Skeletal muscle satellite cell (primary cell): ENCODE measurements around the gene KARS1.

Source experiments
- H3K27me3 ChIP-seq: 2 replicates; pipeline ENCODE4 v1.7.0; 2013; ENCODE audit warnings: low read length; ENCODE audit not compliant: control insufficient read depth, insufficient read depth
- H3K36me3 ChIP-seq: 2 replicates; pipeline ENCODE4 v1.7.0; 2013; ENCODE audit warnings: mild to moderate bottlenecking, control low read depth, low read length; ENCODE audit not compliant: insufficient read depth
- H3K4me1 ChIP-seq: 2 replicates; pipeline ENCODE4 v1.7.0; 2013; ENCODE audit warnings: low read length; ENCODE audit not compliant: control insufficient read depth, insufficient read depth
- H3K4me2 ChIP-seq: 2 replicates; pipeline ENCODE4 v1.7.0; 2013; ENCODE audit warnings: mild to moderate bottlenecking, low read length
- H3K4me3 ChIP-seq: 2 replicates; pipeline ENCODE4 v1.7.0; 2013; ENCODE audit warnings: low read length
- H3K9ac ChIP-seq: 2 replicates; pipeline ENCODE4 v1.7.0; 2013; ENCODE audit warnings: mild to moderate bottlenecking, low read depth, low read length, moderate library complexity
- H3K9me3 ChIP-seq: replicated peaks from 2 replicates; pipeline ENCODE4 v1.7.0; 2013; ENCODE audit warnings: mild to moderate bottlenecking, control low read depth, low read length

Gene KARS1

GRCh38 chr16:75624921-75625334, 22.5 kb downstream of the KARS1 start:
- Histone ChIP-seq H3K36me3 (peaks cover 46% of the 10 kb centered on the region), H3K4me1 (peaks cover 14% of the 10 kb centered on the region), H3K9ac (no peak overlapping the region), H3K9me3 (no peaks in the 10 kb centered on the region), H3K4me3 (no peak overlapping the region), H3K27me3 (no peaks in the 10 kb centered on the region), H3K4me2 (no peak overlapping the region)

DNA sequence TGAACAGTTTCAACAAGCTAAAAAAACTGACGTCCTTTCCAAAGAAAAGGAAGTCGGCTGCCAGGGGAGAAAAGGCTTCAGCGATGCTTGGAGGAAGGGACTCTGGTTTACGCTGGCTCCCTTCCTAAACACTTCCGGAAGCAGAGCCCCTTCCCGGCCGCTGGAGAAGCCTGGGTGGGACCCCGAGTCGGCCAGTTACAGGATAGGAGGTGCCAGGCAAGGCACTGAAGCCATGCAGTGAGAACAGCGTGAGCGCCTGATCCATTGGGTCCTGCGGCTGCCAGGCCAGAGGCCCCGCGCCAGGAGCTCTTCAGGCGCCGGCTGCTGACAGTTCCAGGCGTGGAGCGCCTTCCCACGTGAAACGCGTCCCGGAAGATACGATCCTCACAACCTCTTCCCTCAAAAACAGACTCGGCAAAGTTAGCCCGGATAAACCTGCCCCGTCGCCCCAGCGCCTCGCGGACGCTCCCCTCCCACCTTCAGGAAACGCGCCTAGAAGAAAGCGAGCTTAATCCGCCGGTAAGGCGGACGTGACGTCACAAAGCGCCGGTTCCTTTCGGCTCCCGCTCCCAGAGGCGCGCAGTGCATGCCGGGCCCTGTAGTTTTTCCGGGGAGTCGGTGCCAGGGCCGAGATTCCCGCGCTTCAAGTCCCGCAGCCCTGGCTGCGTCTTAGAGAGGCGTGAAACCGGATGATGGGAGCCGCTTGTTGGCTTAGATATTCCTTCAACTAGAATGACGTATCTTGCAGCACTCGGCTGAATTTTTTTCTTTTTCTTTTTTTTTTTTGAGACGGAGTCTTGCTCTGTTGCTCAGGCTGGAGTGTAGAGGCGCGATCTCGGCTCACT, 24.5 kb downstream of the KARS1 start, which contains the start of gene ADAT1:
TSS of gene ADAT1 (minus strand) at position 521 of the 845 bp plus-strand sequence. CDS start 2,482 bp downstream, outside the sequence.
- Histone ChIP-seq H3K4me2 (peak within 1 kb of the TSS; percentile 97), H3K9me3 (no peaks in the 10 kb centered on the region), H3K9ac (peak within 1 kb of the TSS; percentile 89), H3K4me3 (peak within 1 kb of the TSS; percentile 80), H3K4me1 (peaks cover 14% of the 10 kb centered on the region), H3K36me3 (peaks cover 40% of the 10 kb centered on the region), H3K27me3 (no peaks in the 10 kb centered on the region)

- peak overlapping the region; percentile 55 for H3K4me2 ChIP-seq
- H3K27me3 ChIP-seq, result no peaks in the 10 kb centered on the region
- peaks cover 39% of the 10 kb centered on the region for H3K36me3 ChIP-seq
- H3K9ac ChIP-seq, result no peak overlapping the region
- no peaks in the 10 kb centered on the region for H3K9me3 ChIP-seq
- H3K4me3 ChIP-seq, result no peak overlapping the region
- peaks cover 14% of the 10 kb centered on the region for H3K4me1 ChIP-seq
Observed at GRCh38 chr16:75621170-75621477, 26.3 kb downstream of the KARS1 start.

- Histone ChIP-seq H3K9ac (no peak overlapping the region), H3K27me3 (no peaks in the 10 kb centered on the region), H3K9me3 (no peaks in the 10 kb centered on the region), H3K4me2 (peak overlapping the region; percentile 55), H3K4me3 (no peak overlapping the region), H3K4me1 (peaks cover 14% of the 10 kb centered on the region), H3K36me3 (peaks cover 39% of the 10 kb centered on the region)
Observed at GRCh38 chr16:75620326-75621169, 26.9 kb downstream of the KARS1 start.

GRCh38 chr16:75618780-75619179, 28.7 kb downstream of the KARS1 start:
- Histone ChIP-seq H3K9ac (no peak overlapping the region), H3K4me2 (no peak overlapping the region), H3K4me1 (peaks cover 22% of the 10 kb centered on the region), H3K27me3 (no peaks in the 10 kb centered on the region), H3K9me3 (no peaks in the 10 kb centered on the region), H3K4me3 (no peak overlapping the region), H3K36me3 (peaks cover 49% of the 10 kb centered on the region)

DNA sequence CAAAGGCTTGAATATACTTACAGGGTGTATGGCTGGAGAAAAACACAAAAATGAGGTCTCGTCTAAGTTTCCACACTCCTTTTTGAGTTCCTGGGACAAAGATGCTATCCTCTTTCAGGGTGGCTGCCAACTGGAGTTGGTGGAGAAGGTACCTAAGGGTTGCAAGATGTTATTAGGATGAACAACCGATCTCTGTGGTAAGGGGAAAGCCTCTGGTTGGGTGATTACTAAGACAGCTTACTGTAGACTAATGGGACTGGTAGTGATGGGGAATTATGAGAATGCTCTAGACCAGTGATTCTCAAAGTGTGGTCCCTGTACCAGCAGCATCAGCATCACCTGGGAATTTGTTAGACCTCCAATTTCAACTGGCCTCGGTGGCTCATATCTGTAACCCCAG, 30.3 kb downstream of the KARS1 start:
- Histone ChIP-seq H3K9me3 (no peaks in the 10 kb centered on the region), H3K27me3 (no peaks in the 10 kb centered on the region), H3K9ac (no peak overlapping the region), H3K36me3 (peaks cover 62% of the 10 kb centered on the region), H3K4me1 (peaks cover 19% of the 10 kb centered on the region), H3K4me2 (no peak overlapping the region), H3K4me3 (no peak overlapping the region)

DNA sequence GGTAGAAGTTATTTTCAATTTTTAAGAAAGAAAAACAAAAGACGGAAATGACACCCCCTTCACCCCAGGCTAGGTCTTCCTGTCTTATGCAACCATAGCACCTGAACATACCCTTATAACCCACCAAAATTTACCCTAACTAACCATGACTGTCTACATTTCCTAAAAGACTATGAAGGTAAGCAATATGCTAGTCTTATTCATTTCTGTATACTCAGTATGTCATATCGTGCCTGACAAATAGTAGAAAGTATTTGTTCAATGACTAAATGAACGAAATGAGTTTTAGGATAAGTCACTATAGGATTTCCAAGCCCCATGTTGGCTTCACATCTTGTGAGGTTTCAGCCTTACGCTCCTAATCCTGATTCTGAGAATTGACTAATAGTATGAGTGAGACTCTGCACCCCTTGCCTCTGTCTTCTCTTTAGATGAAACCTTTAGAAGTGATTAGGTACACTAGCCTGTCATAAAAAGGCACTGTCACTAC, 30.9 kb downstream of the KARS1 start:
- peaks cover 64% of the 10 kb centered on the region for H3K36me3 ChIP-seq

DNA sequence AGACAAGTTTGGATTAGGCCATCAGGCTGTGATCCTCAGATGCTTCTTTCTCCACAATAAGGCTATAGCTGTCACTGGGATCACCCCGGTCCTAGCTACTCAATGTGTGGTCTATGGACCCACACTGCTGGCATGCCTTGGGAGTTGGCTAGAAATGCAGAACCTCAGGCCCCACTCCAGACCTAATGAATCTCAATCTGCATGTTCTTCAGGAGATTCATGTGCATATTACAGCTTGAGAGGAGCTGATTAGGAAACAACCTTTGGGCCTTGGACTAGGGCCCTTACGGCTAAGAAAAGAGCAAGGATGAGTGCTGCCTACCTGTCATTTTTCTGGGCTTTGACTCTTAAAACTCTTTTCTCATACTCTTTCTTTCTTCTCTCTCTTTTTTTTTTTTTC, 31.8 kb downstream of the KARS1 start:
- no peaks in the 10 kb centered on the region for H3K9me3 ChIP-seq
- H3K4me3 ChIP-seq, result no peak overlapping the region
- no peak overlapping the region for H3K9ac ChIP-seq
- no peaks in the 10 kb centered on the region for H3K27me3 ChIP-seq
- peaks cover 11% of the 10 kb centered on the region for H3K4me1 ChIP-seq
- peaks cover 70% of the 10 kb centered on the region for H3K36me3 ChIP-seq
- no peak overlapping the region for H3K4me2 ChIP-seq

More for the DNA sequence above, 30.9 kb downstream of the KARS1 start:
- H3K9ac ChIP-seq, result no peak overlapping the region
- H3K9me3 ChIP-seq, result no peaks in the 10 kb centered on the region
- H3K27me3 ChIP-seq, result no peaks in the 10 kb centered on the region
- no peak overlapping the region for H3K4me2 ChIP-seq
- H3K4me3 ChIP-seq, result no peak overlapping the region
- H3K4me1 ChIP-seq, result peaks cover 14% of the 10 kb centered on the region

DNA sequence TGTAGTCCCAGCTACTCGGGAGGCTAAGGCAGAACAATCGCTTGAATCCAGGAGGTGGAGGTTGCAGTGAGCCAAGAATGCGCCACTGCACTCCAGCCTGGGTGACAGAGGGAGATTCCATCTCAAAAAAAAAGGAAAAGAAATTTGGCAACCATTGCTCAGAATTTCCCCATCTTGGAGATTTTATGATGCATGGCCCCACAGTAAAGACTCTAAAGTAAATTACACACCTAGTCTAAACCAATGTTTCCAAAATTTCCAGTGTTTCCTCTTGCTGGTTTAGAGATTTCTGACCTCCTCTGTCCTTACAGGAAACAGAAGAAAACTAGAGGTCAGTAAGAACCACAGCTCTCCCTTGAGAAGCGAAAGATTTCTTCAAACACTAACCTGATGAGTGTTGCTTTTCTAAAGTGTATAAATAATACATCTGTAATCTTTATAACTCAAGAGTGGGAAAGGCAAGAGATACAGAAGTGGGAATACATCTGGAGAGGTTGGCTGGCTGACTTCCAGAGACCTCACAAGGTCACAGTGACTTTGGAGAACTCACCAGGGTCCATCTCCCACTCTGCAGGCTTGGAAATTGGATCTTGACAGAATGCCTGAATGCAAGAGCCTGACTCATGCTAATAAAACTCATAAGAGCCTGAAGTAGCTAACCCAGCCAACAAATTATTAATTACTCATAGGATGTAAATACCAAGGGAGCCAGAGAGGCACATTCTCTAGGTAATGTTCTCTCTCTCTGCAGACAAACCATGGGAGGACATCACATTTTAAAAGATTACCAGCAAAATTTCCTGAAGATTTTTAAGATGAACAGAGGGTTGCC, 33.2 kb downstream of the KARS1 start:
- H3K27me3 ChIP-seq, result no peaks in the 10 kb centered on the region
- peak overlapping the region; percentile 6 for H3K4me2 ChIP-seq
- H3K9me3 ChIP-seq, result no peaks in the 10 kb centered on the region
- peaks cover 11% of the 10 kb centered on the region for H3K4me1 ChIP-seq
- peaks cover 69% of the 10 kb centered on the region for H3K36me3 ChIP-seq
- H3K9ac ChIP-seq, result no peak overlapping the region
- no peak overlapping the region for H3K4me3 ChIP-seq

DNA sequence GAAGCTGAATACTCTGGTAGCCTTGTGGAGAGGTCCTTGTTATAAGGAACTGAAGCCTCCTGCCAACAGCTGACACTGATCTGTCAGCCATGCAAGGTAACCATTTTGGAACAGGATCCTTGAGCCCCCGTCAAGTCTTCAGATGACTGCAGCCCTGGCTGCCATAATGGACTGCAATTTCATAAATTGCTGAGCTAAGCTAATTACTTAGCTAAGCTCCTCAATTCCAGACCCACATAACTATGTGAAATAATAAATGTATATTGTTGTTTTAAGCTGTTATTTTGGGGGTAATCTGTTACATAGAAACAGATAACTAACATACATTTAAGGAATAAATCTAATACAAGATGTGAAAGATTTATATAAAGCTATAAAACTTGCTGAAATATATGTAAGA, 41.0 kb downstream of the KARS1 start:
- H3K36me3 ChIP-seq, result peaks cover 59% of the 10 kb centered on the region
- no peak overlapping the region for H3K9ac ChIP-seq
- no peaks in the 10 kb centered on the region for H3K4me1 ChIP-seq
- H3K4me2 ChIP-seq, result no peak overlapping the region
- H3K27me3 ChIP-seq, result no peaks in the 10 kb centered on the region
- no peaks in the 10 kb centered on the region for H3K9me3 ChIP-seq
- H3K4me3 ChIP-seq, result no peak overlapping the region

- H3K36me3 ChIP-seq, result peaks cover 55% of the 10 kb centered on the region
- no peak overlapping the region for H3K9ac ChIP-seq
Observed at GRCh38 chr16:75603241-75603640, 44.2 kb downstream of the KARS1 start.

More at GRCh38 chr16:75603241-75603640, 44.2 kb downstream of the KARS1 start:
- Histone ChIP-seq H3K27me3 (no peaks in the 10 kb centered on the region), H3K4me1 (no peaks in the 10 kb centered on the region), H3K4me3 (no peak overlapping the region), H3K9me3 (no peaks in the 10 kb centered on the region), H3K4me2 (no peak overlapping the region)
